SU-DHL-6 (cell line): ENCODE results near the gene HTR4.

ENCODE experiments used
- H2AFZ ChIP-seq: fragments of 200-600 bp; sonication (generic); 2 replicates; pipeline ENCODE4 v1.6.1; 2014; ENCODE audit warnings: low read depth, mild to moderate bottlenecking, moderate library complexity, mixed read lengths, antibody characterized with exemption, low read length; ENCODE audit not compliant: severe bottlenecking
- H3F3A ChIP-seq: fragments of 200-600 bp; shearing (Covaris generic); 2 replicates; pipeline ENCODE4 v1.6.0; 2016; ENCODE audit warnings: antibody characterized with exemption, mild to moderate bottlenecking; ENCODE audit not compliant: insufficient read depth
- H3K27ac ChIP-seq: fragments of 200-600 bp; sonication (generic); 2 replicates; pipeline ENCODE4 v1.5.1; 2016; ENCODE audit warnings: low read depth, mild to moderate bottlenecking, low read length, moderate library complexity, mixed read lengths
- H3K27me3 ChIP-seq: fragments of 200-600 bp; sonication (generic), shearing (Covaris generic); 2 replicates; pipeline ENCODE4 v1.6.0; 2014; ENCODE audit warnings: mild to moderate bottlenecking, low read length
- H3K36me3 ChIP-seq: fragments of 200-600 bp; sonication (generic); 2 replicates; pipeline ENCODE4 v1.6.1; 2014; ENCODE audit warnings: mild to moderate bottlenecking, low read length, mixed read lengths
- H3K4me2 ChIP-seq: fragments of 300-600, 200-600 bp; shearing (Covaris generic), sonication (generic); 2 replicates; pipeline ENCODE4 v1.6.0; 2014; ENCODE audit warnings: low read length, low read depth, mild to moderate bottlenecking; ENCODE audit not compliant: poor library complexity, severe bottlenecking
- H3K4me3 ChIP-seq: fragments of 200-600 bp; sonication (generic); 2 replicates; pipeline ENCODE4 v1.5.1; 2014; ENCODE audit warnings: antibody characterized with exemption, low read length, mild to moderate bottlenecking, mixed read lengths; ENCODE audit not compliant: insufficient read depth, poor library complexity, severe bottlenecking
- H3K79me2 ChIP-seq: fragments of 200-600 bp; sonication (generic); 2 replicates; pipeline ENCODE4 v1.6.1; 2014; ENCODE audit warnings: mild to moderate bottlenecking, low read length, moderate library complexity; ENCODE audit not compliant: insufficient read depth
- H3K9ac ChIP-seq: fragments of 200-600 bp; sonication (generic); 2 replicates; pipeline ENCODE4 v1.7.0; 2014; ENCODE audit warnings: mild to moderate bottlenecking, low read length
- H3K9me2 ChIP-seq: fragments of 200-600 bp; sonication (generic); replicated peaks from 2 replicates; pipeline ENCODE4 v1.6.1; 2014; ENCODE audit warnings: low read length; ENCODE audit not compliant: insufficient read depth
- H3K9me3 ChIP-seq: fragments of 200-600 bp; sonication (generic); 2 replicates; pipeline ENCODE4 v1.6.1; 2014; ENCODE audit warnings: low read length, mixed read lengths; ENCODE audit not compliant: insufficient read depth
- H4K20me1 ChIP-seq: fragments of 200-600 bp; sonication (generic); 2 replicates; pipeline ENCODE4 v1.6.1; 2014; ENCODE audit warnings: low read depth, mild to moderate bottlenecking, antibody characterized with exemption, low read length, moderate library complexity, mixed read lengths
- CTCF ChIP-seq: fragments of 200-600 bp; sonication (generic); IDR thresholded peaks from one replicate; pipeline ENCODE4 v1.5.1; 2017; ENCODE audit warnings: antibody characterized with exemption, mild to moderate bottlenecking, low read length, moderate library complexity; ENCODE audit not compliant: insufficient read depth, poor library complexity, severe bottlenecking
- EZH2phosphoT487 ChIP-seq: fragments of 200-600 bp; sonication (generic), shearing (Covaris generic); conservative IDR thresholded peaks from 2 replicates; pipeline ENCODE4 v1.6.1; 2018; ENCODE audit warnings: mild to moderate bottlenecking, antibody characterized with exemption, low read length, moderate library complexity, mixed read lengths

The HTR4 gene

GRCh38 chr5:148457183-148457620, 197.1 kb downstream of the HTR4 start:
- H3K36me3 ChIP-seq: no peaks in the 10 kb centered on the region
- H3K4me3 ChIP-seq: no peak overlapping the region
- no peaks in the 10 kb centered on the region for H3K9me3 ChIP-seq
- H3K79me2 ChIP-seq: no peaks in the 10 kb centered on the region
- H3F3A ChIP-seq: no peaks in the 10 kb centered on the region
- H3K9me2 ChIP-seq: no peaks in the 10 kb centered on the region
- H3K9ac ChIP-seq: no peak overlapping the region
- no peaks in the 10 kb centered on the region for H3K27me3 ChIP-seq
- TF ChIP-seq EZH2phosphoT487: no peak
- peak; percentile 52 for TF ChIP-seq CTCF
- no peaks in the 10 kb centered on the region for H4K20me1 ChIP-seq
- H3K4me2 ChIP-seq: no peak overlapping the region
- H2AFZ ChIP-seq: no peak overlapping the region
- no peak overlapping the region for H3K27ac ChIP-seq

- Histone ChIP-seq H3F3A (no peaks in the 10 kb centered on the region), H3K9ac (no peak overlapping the region), H3K4me2 (no peak overlapping the region), H2AFZ (no peak overlapping the region), H4K20me1 (no peaks in the 10 kb centered on the region), H3K36me3 (no peaks in the 10 kb centered on the region), H3K27ac (no peak overlapping the region), H3K9me3 (no peaks in the 10 kb centered on the region), H3K79me2 (no peaks in the 10 kb centered on the region), H3K4me3 (no peak overlapping the region), H3K27me3 (no peaks in the 10 kb centered on the region), H3K9me2 (no peaks in the 10 kb centered on the region)
- TF ChIP-seq CTCF: no peak
- TF ChIP-seq EZH2phosphoT487: no peak
Observed at GRCh38 chr5:148455185-148455584, 199.1 kb downstream of the HTR4 start.

- Histone ChIP-seq H3K9ac (no peak overlapping the region), H2AFZ (no peak overlapping the region), H3K27ac (no peak overlapping the region), H3F3A (no peaks in the 10 kb centered on the region), H3K36me3 (no peaks in the 10 kb centered on the region), H3K4me3 (no peak overlapping the region), H3K27me3 (no peaks in the 10 kb centered on the region), H4K20me1 (no peaks in the 10 kb centered on the region), H3K9me2 (no peaks in the 10 kb centered on the region), H3K9me3 (no peaks in the 10 kb centered on the region), H3K79me2 (no peaks in the 10 kb centered on the region), H3K4me2 (no peak overlapping the region)
- no peak for TF ChIP-seq CTCF
- TF ChIP-seq EZH2phosphoT487: no peak
Observed at GRCh38 chr5:148454576-148454975, 199.8 kb downstream of the HTR4 start.
